HG03066 (cell line): ENCODE data around the gene DDX54.

Source experiments
- ATAC-seq: cut with Tn5 transposase; IDR thresholded peaks from one replicate; pipeline ENCODE4 v1.9.1; 2021; ENCODE audit warnings: low read depth; ENCODE audit not compliant: unreplicated experiment

The DDX54 gene

DNA sequence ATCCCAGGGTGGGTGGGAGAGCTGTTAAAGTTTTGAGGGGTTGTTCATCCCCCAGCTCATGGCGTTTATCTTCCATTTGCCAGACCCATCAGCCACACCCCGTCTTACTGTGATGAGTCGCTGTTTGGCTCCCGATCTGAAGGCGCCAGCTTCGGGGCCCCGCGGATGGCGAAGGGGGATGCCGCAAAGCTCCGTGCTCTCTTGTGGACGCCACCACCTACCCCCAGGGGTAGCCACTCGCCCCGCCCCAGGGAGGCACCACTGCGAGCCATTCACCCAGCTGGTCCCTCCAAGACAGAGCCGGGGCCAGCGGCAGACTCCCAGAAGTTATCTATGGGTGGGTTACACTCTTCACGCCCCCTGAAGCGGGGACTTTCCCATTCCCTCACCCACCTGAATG, 5.9 kb upstream of the DDX54 start:
- ATAC-seq: no peak

DNA sequence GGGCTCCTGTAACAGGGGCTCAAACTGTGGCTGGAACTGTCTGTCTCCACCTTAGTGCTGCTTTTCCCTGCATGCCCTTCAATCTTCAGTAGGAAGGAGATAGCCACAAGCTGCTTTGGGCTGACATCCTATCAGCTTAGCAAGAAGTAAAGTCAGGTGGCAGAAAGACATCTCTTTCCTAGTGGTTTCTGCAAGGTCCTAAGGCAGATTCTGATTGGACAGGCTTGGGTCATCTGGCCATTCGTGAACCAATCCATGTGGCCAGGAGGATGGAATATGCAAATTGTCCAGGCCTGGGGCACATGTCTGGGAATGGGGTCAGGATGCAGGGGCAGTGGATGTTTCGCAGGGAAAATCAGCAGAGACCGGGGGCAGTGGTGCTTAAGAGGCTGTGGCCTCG, 5.5 kb upstream of the DDX54 start:
- no peak for ATAC-seq

DNA sequence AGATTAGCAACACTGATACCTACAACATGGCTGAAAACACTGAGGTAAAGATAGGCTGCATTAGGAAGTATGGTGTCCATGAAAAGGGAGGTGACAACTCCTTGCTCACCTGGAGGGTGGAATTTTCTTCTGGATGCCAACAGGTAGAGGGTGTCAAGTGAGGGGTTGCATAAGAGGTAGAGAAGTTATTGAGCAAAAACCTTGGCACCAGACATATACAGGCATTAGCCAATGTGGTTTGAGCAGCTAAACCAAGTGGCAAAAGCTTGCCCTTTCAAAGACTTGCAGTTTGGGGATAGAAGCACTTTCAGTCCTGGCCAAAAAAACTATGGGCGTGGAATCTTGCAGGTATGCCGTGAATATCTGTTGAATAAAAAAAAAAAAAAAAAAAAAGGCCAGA, 4.1 kb upstream of the DDX54 start:
- no peak for ATAC-seq

DNA sequence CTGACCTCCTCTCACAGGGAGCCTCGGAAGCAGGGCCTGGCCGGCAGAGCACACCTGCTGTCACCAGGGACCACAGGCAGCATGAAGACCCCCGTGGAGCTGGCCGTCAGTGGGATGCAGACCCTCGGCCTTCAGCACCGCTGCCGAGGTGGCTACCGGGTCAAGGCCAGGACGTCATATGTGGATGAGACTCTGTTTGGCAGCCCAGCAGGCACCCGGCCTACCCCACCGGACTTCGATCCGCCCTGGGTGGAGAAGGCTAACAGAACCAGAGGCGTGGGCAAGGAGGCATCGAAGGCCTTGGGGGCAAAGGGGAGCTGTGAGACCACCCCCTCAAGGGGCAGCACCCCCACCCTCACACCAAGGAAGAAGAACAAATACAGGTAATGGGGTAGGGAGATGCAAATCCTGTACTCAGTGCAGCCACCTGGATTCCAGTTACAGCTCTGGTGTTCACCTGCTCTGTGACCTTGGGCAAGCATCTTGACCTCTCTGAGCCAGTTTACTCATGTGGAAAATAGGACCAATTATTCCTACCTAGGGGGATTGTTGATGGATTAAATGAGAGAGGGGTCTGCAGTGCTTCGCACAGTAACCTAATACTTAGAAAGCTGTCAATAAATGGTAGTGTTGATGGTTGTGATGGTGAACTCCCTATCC, 1.5 kb upstream of the DDX54 start:
- ATAC-seq: no peak

DNA sequence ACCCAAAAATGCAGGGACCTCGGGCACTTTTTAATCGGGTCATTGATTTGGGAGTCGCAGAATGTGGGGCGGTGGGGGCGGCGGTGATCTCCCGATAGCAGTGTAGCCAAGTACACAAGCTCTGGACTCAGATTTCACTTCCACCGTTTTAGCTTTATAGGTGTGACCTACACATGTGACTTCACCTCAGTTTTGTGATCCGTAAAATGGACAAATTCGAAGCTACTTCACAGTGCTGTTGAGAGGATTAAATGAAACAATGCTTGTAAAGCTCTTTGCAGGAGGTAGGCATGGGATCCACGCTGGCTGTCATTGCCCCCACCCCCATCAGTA, 721 bp upstream of the DDX54 start:
- no peak for ATAC-seq

DNA sequence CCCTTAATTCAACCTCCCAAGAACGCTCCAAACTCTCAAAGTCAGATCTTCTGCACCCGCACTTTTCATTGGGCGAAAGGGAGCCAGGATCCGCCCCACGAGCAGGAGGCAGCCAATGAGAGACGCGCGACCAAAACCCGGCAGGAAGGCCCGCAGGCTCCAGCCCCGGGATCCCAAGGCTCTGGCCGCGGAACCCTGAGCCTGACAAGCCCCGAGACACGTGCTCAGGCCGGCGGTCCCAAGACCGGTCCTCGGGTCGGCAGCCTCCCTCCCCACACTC, 438 bp downstream of the DDX54 start:
- ATAC-seq: peak; percentile 85

DNA sequence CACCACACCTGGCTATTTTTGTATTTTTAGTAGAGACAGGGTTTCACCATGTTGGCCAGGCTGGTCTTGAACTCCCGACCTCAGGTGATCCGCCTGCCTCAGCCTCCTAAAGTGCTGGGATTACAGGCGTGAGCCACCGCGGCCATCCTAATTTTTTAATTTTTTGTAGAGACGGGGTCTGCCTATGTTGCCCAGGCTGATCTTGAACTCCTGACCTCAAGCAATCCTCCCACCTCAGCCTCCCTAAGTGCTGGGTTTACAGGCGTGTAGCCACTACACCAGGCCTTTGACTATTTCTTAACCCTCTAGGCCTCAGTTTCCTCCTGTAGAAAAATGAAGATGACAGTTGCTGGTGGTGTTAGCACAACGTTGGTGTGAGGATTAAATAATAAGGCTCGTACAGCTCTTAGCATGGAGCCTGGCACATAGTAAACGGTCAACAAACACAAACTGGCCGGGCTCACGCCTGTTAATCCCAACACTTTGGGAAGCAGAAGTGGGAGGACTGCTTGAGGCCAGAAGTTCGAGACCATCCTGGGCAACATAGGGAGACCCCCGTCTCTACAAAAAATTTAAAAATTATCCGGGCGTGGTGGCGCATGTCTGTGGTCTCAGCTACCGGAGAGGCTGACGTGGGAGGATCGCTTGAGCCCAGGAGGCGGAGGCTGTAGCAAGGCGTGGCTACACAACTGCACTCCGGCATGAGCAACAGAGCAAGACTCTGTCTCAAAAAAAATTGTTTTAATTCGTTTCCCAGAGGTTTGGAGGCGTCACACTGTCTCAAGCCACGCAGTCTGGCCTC, 979 bp downstream of the DDX54 start:
- peak; percentile 39 for ATAC-seq

DNA sequence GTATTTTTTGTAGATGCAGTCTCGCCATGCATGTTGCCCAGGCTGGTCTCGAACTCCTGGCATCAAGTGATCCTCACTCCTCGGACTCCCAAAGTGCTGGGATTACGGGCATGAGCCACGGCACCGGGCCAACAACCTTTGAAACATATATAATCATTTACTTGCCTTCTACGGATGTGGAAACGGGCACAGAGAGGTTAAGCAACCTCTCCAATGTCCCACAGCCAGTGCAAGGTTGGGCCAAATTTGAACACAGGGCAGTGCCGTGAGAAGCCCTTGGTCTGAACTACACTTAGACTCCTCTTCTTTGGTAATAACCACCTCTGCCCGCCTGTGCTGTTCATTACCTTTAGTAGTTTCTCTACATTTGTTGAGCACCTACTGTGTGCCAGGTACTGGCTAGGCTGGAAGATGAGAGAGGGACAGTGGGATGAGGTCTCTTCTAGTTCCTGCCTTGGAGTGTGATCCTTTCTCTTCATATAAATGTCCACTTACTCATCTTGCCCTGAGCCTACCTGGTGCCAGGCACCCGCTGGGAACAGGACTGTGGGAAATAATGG, 2.2 kb downstream of the DDX54 start:
- no peak for ATAC-seq

DNA sequence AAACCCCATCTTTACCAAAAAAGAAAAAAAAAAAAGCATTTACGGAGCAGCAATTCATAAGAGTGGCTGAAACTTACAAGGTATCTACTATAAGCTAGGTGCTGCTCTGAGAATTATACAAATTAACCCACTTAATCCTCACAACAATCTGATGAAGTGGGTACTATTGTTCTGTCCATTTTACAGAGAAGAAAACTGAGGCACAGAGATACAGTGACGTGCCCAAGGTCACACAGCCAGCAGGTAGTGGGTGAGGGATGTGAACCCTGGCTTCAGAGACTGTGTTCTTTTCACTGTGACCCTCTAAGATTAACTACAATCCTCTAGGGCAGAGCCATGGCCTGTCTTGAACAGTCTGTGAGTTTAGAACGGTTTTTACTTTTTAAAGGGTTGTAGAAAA, 3.3 kb downstream of the DDX54 start:
- no peak for ATAC-seq

DNA sequence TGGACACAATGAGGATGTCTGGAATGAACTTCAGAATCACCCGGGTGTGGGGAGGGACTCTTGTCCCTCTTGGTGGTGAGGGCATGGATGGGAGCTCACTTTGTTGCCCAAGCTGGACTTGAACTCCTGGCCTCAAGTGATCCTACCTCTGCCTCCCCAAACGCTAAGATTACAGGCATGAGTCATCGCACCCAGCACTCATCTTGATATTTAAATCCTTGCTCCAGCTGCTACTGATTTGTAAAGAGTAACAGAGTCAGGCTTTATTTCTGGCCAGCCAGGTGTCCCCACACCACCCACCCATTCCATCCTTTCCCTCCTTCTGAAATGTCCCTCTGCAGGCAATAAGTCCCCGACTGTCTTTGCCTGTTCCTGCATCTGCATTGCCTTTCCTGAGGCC, 4.9 kb downstream of the DDX54 start:
- ATAC-seq: no peak

DNA sequence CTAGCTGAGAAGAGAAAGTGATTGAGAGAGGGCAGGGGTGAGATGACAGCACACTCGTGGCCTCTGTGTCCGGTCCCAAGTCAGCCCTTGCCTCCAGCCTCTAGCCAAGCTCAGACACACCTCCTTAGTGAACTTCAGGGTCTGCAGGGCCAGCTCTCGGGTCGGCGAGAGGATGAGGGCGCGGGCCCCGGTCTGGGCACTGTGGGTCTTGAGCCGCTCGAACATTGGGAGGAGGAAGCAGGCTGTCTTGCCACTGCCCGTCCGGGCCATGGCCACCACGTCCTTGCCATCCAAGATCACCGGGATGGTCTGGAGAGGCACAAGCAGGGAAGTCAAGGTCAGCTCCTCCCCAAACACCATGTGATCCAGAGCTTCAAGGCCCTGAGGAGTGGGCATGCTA, 6.3 kb downstream of the DDX54 start:
- no peak for ATAC-seq

DNA sequence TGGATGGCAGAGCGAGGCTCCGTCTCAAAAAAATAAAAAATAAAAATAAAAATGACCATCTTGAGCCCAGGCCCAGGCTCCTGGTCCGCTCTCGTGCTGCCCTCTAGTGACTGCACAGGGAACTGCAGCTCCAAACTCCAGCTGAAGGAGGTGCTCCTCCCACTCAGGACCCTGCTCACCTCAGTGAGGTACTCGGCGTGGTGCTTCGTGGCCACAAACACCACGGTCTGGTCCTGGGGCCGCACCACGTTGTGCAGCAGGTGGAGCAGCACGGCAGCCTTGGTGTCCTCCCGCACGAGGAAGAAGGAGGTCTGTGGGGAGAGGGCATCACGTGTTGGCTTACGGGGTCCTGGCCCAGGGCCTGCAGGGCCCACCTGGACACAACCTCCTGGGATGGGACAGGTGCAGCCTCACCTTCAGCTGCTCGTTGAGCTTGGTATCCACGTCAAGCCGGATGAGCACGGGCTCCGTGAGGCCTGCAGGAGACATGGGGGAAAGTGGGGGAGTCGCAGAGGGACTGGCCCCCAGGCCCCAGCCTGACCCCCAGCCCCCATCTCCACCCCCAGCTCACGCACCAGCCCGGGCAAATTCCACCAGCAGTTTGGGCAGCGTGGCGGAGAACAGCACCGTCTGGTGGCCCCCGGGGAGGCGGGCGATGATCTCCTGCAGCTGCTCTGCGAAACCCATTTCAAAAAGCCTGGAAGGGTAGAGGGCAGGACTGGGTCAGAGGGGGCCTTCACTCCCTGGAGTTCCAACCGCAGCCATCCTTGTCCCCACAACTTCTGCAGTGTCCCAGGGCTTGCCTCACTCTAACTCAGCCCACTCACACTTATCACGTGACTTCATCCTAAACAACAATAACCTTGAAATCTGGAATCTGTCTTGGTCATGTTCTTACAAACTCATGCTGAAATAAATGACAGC, 10.6 kb downstream of the DDX54 start:
- ATAC-seq: no peak

DNA sequence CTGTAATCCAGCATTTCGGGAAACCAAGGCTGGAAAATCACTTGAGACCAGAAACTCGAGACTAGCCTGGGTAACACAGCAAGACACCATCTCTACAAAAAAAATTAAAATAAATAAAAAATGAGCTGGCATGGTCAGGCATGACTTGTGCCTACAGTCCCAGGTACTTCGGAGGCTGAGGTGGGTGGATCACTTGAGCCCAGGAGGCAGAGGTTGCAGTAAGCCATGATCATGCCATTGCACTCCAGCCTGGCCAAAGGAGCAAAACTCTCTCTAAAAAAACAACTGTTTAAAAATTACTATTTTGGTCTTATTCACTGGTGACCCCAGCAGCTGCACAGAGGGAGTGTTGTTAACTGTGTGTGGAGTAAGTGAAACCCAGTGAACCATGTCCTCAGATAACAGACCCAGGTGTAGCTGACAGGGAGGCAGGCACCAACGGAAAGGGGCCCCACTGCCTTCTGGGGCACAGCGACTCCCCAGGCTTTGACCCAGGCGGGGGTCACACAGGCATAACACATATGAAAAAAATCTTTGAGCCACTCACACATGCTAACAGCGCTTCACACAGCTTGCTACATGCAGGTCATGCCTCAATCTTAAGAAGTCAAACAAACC, 12.1 kb downstream of the DDX54 start:
- ATAC-seq: no peak

DNA sequence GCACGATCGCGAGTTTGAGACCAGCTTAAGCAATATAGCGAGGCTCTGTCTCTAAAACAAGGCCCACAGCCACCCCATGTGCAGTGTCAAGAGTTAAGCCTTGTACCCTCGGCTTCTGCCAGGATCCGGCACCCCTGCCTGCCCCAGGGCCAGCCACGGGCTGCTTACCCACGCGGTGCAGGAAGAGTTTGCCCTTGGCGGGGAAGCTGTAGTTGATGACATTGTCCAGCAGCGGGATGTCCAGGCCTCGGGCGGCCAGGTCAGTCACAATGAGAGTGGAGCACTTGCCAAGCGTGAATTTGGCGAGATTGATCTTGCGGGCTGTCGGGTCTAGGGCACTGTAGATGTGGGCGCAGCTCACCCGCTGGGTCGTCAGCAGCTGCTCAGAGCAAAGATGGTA, 13.1 kb downstream of the DDX54 start:
- ATAC-seq: no peak

DNA sequence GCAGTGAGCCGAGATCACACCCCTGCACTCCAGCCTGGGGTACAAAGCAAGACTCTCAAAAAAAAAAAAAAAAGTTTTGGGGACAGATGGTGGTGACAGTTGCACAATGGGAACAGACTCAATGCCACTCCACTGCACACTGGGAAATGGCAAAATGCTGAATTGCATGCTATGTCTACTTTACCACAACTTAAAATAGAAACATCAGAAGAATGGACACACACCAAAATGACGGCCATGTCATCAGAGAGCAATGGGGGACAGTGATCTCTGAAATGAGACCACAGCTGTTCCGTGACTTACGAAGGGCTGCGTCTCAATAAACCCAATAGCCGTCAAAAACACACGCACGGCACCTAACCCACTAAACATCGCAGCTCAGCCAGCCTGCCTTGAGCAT, 13.7 kb downstream of the DDX54 start:
- no peak for ATAC-seq

DNA sequence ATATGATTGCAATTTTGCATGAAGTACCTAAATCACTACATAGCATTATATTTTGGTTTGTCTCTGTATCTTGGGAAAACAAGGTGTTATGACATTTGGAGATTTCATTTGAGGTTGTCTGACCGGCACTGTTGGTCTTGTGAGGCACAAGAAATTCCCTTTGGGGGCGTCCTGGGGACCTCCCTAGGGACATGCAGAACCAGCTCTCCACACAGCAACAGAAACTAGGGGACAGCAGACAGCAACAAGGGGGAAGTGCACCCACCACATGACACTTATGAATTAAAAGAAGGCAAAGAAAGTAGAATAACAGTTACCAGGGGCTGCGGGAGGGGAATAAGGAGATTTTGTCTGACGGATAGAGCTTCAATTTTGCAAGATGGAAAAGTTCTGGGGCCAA, 14.4 kb downstream of the DDX54 start:
- no peak for ATAC-seq

DNA sequence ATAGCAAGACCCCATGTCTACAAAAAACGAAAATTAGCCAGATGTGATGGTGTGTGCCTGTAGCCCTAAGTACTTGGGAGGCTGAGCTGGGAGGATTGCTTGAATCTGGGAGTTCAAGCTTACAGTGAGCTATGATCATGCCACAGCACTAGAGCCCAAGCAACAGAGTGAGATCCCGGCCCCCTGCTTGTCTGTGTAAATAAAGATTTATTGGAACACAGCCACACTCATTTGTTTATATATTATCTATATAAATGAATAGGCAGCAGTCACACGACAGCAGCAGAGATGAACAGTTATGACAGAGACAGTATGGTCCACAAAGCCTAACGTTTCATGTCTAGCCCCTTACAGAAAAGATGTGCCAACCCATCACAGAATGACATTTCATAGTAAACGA, 14.8 kb downstream of the DDX54 start:
- ATAC-seq: no peak

DNA sequence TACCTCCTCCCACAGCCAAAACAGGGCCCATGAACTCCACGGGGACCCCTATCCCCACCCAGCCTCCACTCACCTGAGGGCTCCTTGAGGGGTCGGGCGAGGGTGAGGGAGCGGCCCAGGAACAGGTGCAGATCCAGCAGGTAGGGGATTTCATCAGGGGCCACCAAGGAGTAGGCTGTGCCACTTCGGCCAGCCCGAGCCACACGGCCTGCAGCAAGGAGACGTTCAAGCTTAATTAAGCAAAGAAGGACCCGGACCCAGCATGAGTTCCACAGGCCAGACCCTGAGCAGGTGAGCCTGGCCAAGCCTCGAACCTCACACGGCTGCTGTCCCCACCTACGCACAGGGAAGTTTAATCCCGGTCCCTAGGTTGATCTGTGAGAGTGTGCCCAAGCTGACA, 15.6 kb downstream of the DDX54 start:
- no peak for ATAC-seq

DNA sequence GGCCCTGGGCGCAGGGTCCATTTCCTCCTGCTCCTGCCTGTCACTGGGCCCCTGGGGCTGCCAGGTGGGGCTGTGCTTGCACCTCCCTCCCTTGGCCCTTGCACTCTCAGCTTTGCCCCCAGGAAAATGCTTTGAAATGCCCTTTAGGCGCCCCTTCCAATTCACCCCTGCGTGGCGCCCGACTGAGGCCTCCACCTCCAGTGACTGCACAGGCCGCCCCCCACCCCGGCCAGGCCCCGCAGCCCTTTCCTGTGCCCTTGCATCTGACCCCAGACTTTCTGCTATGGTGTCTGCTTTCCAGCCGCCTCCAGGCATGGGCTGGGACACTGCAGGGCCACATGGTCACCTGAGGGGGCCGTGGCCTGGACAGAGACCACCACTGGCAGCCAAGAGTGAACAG, 17.4 kb downstream of the DDX54 start:
- ATAC-seq: no peak

DNA sequence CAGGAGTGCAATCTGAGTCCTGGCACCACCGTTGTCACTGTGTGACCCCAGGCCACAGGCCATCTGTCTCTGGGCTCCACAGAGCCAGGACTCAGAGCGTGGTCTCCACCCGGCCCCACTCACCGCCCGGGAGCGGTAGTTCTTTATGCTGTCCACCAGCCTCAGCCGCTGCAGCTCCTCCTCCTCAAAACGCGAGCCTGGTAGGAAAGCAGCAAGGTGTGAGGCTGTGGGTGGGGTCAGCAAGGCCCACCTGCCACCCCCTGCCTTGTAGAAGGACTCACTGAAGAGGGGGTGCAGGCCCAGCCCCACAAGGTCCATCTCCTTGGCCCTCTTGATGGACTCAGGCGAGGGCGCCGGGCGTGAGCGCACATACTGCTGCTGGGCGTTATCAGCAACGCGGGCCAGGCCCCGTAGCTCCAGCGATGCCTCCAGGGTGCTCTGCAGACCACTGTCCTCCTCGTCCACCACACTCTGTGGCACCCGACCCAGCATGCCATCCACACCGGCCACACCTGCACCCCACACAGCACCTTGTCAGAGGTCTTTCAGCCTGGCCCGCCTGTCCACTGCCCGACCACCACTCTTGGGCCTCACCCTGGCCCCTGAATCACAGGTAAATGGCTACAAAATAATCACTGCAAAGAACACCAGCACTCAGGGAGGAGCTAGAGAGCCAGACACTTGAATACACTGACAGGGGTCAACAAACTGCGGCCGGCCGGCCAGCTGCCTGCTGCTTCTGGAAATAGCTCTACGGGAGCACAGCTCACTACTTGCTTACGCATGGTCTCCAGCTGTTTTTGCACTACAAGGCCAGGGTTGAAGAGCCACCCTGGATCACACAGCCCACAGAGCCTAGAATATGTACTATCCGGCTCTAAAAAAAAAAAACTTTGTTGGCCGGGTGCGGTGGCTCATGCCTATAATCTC, 19.5 kb downstream of the DDX54 start:
- no peak for ATAC-seq
